Measurements from ENCODE around the gene DRD2.

DRD2 gene

DNA sequence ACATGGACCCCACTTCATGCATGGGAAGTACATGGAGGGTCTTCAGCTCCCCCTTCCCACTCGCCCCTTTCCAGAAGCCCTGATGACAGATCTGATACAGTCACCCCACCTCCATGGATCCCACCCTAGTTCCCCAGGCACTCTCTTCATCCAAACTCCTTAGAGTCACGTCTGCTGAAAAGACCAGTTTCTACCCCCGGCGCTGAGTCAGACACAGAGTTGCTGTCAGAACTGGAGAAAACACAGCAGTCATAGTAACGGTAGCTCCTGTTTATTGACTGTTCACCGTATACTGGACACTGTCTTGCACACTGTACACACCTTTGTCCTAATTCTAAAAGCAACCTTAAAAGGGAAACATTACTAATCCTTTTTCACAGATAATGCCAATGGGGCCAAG lies 29.1 kb downstream of the DRD2 start:
- DNase-seq (ENCODE audit: low read depth in 2 of 2): no peak

DNA sequence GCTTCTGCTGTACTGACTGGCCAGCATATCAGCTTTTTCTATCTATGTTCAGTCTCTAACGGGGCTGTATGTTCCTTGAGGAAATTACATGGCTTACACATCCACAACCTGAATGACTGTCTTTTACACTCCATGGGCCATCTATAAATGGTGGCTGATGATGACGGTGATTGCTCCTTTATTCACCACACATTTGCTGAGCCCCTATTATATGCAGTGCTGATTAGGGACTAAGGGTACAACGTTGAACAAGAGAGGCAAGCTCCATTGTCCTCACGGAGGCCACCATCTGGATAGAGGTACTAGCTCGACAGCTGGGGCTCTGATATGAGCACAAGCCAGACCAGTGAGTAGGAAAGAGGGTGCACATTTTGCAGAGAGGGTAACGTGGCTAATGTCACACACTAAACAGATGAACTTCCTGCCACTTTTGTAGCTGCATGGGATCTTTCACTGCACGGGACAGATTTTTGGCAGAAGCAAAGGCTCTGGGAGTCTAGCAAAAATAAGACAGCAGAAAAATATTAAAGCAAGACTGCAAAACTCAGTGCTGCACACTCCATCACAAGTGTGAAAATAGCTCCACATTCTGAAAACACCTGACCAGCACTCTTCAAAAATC lies 30.6 kb downstream of the DRD2 start:
- no peak for DNase-seq (ENCODE audit: low read depth in 2 of 2)

DNA sequence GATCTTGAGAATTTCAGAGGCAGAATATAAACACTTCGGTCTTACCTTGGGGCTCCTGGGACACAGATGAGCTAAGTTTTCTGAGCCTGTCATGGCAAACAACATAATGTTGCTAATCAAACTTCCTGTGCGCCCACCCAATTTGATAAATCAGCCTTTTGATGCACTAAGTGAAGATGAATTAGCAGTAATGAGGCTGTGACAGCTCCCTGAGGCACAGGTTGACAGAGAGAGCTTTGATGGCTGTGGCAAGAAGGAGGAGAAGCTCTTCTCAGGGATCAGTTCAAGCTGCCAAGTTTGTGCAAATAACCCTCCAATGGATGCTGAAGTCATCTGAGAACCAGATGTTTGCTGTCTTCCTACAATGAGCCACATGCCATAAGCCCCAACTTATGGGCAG lies 34.4 kb downstream of the DRD2 start:
- no peak for DNase-seq (ENCODE audit: low read depth in 2 of 2)

DNA sequence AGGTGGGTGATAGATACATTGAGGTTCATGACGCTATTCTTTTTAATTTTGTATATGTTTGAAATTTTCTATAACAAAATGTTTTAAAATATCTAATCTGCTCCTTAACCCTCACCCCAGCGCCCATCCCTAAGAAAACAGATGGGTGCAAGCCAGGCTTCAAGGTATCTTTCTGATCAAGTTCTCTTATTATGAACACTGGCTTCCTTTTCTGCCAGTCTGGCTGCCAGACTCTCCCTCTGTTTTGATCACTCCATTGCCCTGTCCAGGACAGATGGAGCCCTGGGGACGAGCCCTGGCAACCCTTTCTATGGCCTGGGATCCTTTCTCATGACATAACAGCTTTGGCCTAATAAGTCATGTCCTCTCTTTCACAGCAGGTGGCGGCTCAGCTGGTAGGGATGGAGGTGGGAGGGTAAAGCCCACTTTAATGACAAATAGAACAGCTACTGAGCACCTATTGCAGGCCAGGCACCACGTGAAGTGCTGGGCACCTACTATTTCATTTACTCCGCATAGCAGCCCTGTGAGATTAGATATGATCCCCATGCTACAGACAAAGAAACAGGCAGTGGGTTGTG lies 38.4 kb downstream of the DRD2 start:
- DNase-seq (ENCODE audit: low read depth in 2 of 2): no peak

DNA sequence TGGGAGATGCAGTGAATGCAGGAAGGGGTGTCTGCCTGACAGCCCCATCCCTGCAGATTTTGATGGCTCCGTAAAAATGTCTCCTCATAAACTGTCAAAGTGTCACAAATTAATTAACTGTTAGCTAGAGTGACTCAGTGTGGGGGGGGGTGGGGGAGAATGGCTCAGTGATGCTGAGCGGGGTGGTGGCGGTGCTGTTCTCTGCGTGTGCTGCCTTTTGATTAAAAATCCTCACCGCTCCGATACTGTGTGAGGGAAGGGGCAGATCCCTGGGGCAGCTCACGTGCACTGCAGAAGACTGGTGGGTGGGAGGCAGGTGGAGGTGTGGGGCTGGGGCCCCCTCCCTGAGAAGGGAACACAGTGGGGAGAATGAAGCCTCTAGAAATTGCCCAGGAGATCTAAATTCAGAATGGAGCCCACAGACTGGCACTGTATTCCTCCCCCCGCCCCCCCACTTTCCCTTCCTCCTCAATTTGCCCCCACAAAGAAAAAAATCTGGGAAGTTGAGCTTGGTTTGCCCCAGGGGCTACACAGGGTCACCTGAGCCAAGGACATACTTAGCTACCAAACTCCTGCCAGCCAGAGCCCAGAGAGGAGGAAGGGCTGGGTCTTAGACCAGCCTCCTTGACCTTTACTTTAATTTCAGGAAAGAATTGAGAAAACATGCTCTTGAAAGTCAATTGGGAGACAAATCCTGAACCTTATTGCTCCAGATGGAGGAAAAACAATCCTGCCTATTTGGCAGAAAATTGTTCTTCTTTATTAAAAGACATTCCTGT lies 39.8 kb downstream of the DRD2 start:
- DNase-seq (ENCODE audit: low read depth in 2 of 2): no peak

DNA sequence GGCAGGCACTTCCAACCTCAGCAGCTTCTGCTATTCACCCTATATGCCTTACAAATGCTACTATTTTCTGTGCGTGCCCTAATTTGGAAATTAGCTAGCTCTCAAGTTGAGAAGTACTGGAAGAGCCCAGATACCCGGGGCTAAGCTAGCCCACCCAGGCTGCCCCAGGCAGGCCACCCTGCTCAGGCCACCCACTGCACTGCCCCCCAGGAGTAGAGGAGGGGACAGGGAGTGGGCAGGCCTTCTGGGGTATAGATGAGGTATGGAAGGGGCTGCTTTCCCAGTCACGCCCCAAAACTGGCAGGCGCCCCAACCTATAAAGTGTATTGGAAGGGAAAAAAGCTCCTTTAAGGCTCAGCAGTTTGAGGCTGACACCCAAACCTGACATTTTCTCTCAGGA lies 43.5 kb downstream of the DRD2 start:
- DNase-seq (ENCODE audit: low read depth in 2 of 2): no peak

DNA sequence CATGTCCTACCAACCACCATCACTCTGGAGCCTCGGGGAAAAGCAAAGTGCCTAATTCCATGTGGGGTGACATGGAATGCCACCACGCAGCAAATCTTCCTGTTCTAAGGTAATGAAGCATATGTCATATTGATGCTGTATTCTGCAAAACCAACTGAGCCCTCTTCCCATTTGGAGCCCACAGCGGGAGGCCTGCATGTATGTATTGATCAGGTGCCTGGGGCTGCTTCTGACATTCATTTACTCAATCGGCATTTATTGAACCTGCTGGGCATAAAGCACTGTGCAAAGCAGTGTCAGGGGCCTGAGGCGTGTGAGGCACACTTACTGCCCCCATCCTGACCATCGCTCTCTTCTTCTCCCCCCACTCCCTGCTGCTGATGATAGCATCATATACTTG lies 48.5 kb downstream of the DRD2 start:
- no peak for DNase-seq (ENCODE audit: low read depth in 2 of 2)

DNA sequence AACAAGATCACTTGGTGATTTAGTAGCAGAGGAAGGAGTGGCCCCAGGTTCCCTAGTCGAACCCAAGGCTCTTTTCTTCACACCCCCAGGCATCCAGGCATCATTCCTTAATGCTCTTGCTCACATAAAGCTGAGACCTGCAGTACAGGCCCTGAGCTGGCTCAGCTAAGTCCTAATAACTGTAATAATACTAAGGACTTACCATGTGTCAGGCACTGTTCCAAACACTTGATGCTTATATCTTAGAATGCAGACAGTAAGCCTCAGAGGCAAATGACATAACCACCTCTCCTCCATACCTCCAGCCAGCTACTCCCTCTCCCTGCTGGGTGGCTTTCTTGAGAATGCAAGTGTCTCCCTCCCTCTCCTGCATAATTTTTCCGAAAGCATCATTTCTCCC lies 54.4 kb downstream of the DRD2 start:
- DNase-seq (ENCODE audit: low read depth in 2 of 2): no peak

DNA sequence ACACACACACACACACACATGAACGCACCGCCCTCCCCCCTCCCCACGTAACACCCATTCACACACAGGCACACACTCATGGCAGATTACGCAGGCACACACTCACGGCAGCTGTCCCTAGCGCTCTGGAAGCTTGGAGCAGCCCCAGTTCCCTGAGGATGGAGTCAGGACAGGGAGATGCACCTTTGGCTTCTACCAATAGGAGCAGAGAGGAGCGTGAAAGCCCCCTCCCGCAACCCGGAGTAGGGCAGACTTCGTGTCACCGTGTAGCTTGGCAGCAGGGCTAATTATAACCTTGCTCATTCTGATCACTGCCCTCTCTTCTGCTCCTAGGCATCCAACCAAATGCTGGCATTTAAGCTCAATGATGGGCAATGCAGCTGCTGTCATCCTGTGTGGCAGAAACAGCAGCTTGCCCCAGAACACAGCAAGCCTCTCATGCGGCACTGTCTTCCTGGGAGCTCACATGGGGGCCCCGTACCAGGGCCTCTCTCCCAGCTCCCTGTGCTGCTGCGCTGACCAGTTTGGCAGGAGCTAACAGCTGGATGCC lies 55.7 kb downstream of the DRD2 start:
- DNase-seq (ENCODE audit: low read depth in 2 of 2): no peak

DNA sequence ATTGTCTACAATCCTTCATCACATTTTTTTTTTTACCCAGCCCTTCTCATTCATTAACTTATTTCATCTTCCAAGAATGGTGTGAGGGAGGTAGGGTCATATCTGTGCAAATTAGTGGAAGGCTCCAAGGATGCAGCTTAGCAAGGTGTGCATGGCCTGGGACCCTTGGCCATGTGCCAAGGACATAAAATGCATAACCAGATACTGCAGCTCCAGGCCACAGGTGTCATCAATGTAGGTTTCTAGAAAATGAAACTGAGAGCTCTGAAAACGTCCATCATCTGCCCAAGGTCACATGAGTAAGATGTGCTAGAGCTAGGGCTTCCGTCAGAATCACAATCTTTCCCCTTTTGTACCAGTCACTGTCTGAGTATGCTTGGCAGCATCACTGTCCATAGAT lies 57.8 kb downstream of the DRD2 start:
- DNase-seq (ENCODE audit: low read depth in 2 of 2): no peak

DNA sequence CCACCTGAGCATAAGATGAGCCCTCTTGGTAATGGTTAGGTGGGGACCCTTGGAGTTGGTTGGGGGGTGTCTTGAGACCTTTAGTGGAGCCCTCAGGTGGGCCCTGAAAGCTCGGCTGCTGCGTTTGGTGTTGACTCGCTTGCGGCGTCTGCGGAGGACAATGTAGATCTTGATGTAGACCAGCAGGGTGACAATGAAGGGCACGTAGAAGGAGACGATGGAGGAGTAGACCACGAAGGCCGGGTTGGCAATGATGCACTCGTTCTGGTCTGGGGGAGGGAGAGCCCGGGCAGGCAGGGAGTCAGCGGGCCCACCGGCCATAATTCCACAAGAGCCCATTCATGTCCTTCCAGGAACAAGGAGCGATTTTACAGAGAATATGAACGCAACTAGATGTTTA lies 59.9 kb downstream of the DRD2 start:
- DNase-seq (ENCODE audit: low read depth in 2 of 2): no peak

DNA sequence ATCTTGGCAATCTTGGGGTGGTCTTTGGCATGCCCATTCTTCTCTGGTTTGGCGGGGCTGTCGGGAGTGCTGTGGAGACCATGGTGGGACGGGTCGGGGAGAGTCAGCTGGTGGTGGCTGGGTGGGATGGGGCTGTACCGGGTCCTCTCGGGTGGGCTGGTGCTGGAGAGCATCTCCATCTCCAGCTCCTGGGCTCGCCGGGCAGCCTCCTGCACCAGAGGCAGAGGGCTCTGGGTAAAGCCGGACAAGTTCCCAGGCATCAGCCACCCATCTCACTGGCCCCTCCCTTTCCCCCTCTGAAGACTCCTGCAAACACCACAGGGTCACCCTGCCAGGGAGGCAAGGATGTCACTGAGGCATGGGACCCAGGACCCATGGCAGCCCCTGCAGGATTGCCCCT lies 62.5 kb downstream of the DRD2 start:
- DNase-seq (ENCODE audit: low read depth in 2 of 2): no peak

DNA sequence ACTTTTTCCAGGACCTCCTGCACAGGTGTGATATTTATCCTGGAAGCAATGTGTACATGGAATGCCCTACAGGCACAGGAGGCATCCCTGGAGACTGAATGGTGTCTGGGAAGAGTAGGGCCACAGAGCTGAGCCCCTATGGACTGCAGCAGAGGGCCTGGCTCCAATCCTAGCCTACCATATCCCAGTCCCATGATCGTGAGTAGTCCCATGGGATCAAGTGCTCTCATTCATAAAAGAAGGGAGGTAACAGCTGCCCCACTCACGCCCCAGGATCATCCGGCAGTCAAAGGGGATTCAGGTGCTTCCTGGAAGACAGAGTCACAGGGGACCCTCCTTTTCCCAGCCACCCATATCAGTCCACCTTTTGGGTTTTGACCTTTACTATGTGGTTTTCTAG lies 63.7 kb downstream of the DRD2 start:
- no peak for DNase-seq (ENCODE audit: low read depth in 2 of 2)

DNA sequence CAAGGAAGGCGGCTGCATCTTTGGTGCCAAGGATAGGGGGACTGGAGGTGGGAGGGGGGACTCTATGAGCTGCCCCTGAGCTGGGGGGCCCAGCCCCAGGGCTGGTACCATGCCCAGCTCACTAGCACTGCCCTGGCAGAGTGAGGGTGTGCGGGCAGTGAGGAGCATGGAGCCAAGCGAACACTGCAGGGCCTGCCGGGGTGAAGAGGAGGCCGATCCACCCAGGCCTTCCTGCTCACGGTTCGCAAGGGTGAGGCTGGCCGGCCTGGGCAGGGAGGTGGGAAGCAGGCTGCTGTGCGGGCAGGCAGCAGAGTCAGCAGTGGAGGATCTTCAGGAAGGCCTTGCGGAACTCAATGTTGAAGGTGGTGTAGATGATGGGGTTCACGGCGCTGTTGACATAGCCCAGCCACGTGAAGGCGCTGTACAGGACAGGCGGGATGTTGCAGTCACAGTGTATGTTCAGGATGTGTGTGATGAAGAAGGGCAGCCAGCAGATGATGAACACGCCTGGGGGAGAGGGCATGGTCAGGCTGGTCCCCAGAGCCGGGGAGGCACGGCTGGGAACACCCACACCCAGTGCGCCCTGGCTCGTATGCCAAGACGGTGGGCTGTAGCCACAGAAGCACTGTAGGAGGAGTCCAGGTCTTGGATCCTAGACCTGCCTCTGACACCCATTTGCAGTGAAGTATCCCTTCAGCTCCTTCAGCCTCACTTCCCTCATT lies 64.6 kb downstream of the DRD2 start:
- no peak for DNase-seq (ENCODE audit: low read depth in 2 of 2)

DNA sequence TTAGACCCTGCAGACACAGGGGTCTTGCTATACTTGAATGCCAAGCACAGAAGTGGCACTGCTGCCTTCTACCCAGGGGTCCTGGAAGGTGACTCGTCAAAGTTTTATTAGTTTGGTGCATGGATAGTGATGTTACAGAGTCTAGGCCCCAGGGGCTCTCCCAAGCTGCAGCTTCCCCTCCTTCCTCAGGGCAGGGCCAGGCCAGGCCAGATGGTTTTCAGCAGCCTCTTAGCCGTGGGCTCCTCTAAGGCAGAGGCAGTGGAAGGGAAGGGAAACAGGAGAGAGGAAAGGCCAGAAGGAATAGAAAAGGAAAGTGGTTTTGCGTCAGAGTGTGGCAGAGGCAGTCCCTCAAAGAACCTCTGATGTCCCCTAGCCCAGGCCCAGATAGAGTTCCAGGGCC lies 65.7 kb downstream of the DRD2 start:
- DNase-seq (ENCODE audit: low read depth in 2 of 2): no peak

DNA sequence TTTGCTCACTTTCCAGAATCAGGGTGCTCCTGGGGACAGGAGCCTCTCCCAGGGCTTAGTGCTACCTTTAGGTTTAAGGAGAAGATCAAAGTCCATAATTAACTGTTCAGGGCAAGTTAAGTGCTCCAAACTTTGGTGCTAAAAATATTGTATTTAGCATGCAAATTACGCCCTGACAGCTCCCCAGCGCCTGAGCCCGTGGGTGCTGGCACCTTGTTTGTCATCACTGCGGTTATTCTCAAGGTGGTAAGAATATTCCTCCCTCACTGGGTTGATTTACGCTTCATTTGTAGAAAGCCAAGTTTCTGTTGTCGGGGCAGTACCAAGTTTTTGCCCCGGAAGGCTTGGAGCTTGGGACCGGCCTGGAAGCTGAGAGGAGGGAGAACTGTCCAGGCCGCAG lies 66.3 kb downstream of the DRD2 start:
- no peak for DNase-seq (ENCODE audit: low read depth in 2 of 2)

DNA sequence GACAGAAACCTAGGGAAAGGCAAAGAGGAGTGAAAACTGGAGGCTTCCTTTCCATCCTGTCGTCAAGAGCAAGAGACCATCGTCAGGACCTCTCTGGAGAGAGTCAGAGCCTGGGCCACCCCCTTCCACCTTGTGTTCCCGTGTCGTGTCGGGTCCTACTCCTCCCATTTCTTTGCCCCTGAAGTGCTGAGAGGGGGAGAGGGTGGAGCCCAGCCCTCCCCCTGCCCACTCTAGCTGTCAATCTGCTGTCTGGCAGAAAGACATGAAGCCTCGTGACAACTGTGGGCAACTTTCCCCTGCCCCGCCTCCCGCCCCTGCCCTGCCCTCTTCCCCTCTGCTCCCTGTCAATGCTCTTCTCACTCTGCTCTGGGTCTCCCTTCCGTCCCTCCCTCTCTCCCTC lies 67.0 kb downstream of the DRD2 start:
- DNase-seq (ENCODE audit: low read depth in 2 of 2): no peak

DNA sequence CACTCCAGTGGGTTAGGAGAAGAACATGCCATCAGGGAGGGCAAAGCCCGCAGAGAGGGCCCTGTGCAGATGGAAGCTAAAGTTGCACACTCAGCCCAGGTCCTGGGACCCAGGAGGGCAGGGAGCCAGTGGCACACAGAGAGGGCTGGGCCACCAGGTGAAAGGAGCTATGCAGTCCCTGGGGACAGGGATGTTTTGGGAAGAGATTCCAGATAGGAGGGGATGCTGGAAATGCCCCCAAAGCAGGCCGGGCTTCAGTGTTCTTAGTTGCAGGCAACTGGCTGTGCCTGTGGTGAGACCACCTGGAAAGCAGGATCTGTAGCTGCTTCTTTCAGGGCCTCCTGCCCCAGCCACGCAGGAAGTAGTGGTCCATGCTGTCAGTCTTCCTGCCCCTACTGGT lies 68.0 kb downstream of the DRD2 start:
- DNase-seq (ENCODE audit: low read depth in 2 of 2): no peak

DNA sequence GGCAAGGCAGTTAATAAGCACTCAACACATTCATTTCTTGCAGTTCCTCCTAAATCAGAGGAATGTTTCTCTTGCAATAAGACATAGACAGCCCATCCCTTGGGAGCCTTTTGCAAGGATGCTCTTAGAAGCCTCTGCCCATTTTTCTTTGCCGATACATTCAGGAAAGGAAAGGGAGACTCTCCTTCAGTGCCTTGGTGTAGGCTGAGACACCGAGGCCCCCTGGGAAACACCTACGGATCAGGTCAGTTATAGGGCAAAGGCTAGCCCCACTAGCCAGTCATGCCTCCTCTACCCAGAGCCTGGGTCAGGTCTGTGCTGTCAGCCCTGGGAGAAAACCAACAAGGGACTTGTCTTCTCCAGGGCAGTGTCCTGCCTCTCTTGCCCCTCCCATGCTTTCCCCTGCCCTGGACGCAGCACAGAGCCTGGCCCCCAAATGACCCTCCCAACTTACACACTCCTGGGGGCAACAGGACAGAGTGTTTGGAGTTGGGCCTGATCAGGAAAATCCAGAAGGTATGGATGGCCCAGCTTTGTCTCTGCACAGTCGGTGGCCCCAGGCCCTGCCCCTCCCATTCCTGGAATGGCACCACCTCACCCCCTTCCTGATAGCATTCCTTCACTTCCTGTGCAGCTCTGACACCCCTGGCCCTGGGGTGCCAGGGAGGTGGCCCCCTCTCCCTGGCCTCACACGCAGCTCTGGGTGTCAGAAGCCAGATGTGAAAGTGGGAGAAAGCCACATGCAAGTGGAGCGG lies 69.3 kb downstream of the DRD2 start:
- no peak for DNase-seq (ENCODE audit: low read depth in 2 of 2)

DNA sequence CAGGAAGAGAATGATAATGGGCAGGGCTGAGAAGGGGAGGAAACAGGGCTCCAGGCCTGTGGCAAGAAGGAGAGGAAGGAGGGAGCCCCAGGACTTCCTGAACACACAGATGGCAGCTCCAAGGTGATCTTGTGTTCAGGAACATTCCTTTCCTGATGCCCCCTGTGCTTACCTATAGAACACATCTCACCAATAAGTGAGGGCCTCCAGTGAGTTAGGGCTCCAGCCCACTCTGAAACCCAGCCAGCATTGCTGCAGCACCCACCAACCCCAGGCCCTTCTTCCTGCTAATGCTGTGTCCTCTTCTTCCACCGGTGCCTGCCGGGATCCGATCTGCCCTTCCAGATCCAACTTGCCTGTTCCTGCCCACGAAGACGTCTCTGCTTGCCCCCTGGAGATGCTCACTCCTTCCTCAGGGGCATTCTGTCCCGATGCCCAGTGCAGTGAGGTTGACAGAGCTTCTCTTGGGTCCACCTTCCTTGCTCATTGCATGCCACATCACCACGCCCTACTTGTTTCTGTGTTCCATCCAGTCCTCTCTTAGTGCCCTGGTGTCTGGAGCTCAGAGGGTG lies 70.3 kb downstream of the DRD2 start:
- no peak for DNase-seq (ENCODE audit: low read depth in 2 of 2)

DNA sequence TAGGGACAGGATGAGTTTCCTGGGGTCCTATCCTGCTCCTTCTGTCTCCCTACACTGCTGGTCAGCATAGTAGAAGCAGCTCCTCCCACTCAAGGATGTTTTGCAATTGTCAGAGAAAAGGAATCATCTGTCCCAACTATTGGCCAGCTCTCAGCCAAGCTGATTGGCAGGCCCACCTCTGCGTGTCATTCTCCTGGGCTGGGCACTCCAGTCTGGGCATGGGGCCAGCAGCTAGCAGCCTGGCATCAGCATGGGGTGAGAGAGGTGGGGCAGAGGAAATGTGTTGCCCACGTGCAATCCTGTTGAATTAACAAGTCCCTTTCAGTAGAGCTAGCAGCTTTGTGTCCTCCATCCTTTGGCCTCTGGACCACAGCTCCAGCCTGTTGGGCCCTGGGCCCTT lies 73.5 kb downstream of the DRD2 start:
- no peak for DNase-seq (ENCODE audit: low read depth in 2 of 2)

Measured in fibroblast of skin of left quadriceps (primary cell).